ENCODE results near the gene JMJD4. TPM values are rescaled to one million over a fixed set of nuclear protein-coding genes. Genes with fewer than 3 reads are reported as not detected.

Gene JMJD4
- total RNA-seq, 1 experiment from 2014 or later = 14.3 TPM

- ChIA-PET RAD21 (ENCODE audit: low non-redundant PET in 1 of 2, low total read pairs in 2 of 2, uncharacterized antibody in 2 of 2, unreplicated experiment in 2 of 2) (no interaction called here), CTCF (no interaction called here)
These were observed 1.8 kb upstream of the JMJD4 start for GRCh38 chr1:227736814-227737432.

More at GRCh38 chr1:227736814-227737432, 1.8 kb upstream of the JMJD4 start:
- ATAC-seq (no peak), DNase-seq (ENCODE audit: low read depth, low spot score) (no peak)
- TF ChIP-seq CTCF (IDR thresholded peaks at IDR 0.05 in 2 of 3, conservative IDR thresholded peaks at IDR 0.05 in 1 of 3; ENCODE audit: borderline replicate concordance in 1 of 3, insufficient read depth in 1 of 3, low read depth in 2 of 3, low read length in 2 of 3) (no peak), ELF1 (IDR thresholded peaks at IDR 0.05; ENCODE audit: borderline replicate concordance, low read depth) (no peak), RAD21 (IDR thresholded peaks at IDR 0.05; ENCODE audit: low read depth) (no peak), ATF3 (IDR thresholded peaks at IDR 0.05) (no peak), ZNF274 (IDR thresholded peaks at IDR 0.05; ENCODE audit: low read depth, low read length) (no peak), SIN3A (IDR thresholded peaks at IDR 0.05; ENCODE audit: low read depth) (no peak)
- POLR2A ChIA-PET = no interaction called here
- Histone ChIP-seq H3K9me3 (ENCODE audit: control insufficient read depth in 1 of 2, insufficient read depth in 1 of 2, low read depth in 1 of 2, low read length in 2 of 2) (no peaks in the 10 kb centered on the region), H3K27ac (ENCODE audit: low read depth, low read length) (no peak overlapping the region), H3K27me3 (ENCODE audit: insufficient read depth, low read length) (no peaks in the 10 kb centered on the region), H2AFZ (ENCODE audit: low read depth, low read length, poor library complexity, severe bottlenecking) (no peak overlapping the region), H3K4me1 (ENCODE audit: control insufficient read depth in 1 of 2, insufficient read depth in 2 of 2, low read length in 2 of 2) (peaks cover 11 to 18% of the 10 kb centered on the region in 2 experiments), H3K4me2 (ENCODE audit: low read length) (peak overlapping the region; percentile 90), H3K79me2 (ENCODE audit: insufficient read depth, low read length) (peaks cover 90% of the 10 kb centered on the region), H3K36me3 (ENCODE audit: control insufficient read depth in 1 of 2, insufficient read depth in 2 of 2, low read length in 2 of 2) (peaks cover 3 to 15% of the 10 kb centered on the region in 2 experiments; a peak in 3 of 4 replicates), H3K4me3 (replicated peaks in 1 of 2; ENCODE audit: low read depth in 1 of 2, low read length in 2 of 2) (peak overlapping the region in 1 of 2 experiments; percentile 98; a peak in 1 of 4 replicates), H3K9ac (ENCODE audit: low read length) (no peak overlapping the region), H3K9me2 (ENCODE audit: insufficient read depth) (no peaks in the 10 kb centered on the region), H4K20me1 (ENCODE audit: insufficient read depth) (no peaks in the 10 kb centered on the region)
- intact Hi-C loops (cut with micrococcal nuclease) = no loop called here
- TSS peak; percentile 35 for BruUV-seq (replicated peaks)
